Neuron (in vitro differentiated cells): ENCODE results near the gene MON1A.

ENCODE experiments used
- H2AFZ ChIP-seq: one replicate; pipeline ENCODE4 v1.6.1; 2013; ENCODE audit warnings: low read depth, mild to moderate bottlenecking, inconsistent platforms, low read length, moderate library complexity
- H3K27me3 ChIP-seq: one replicate; pipeline ENCODE4 v1.6.1; 2013; ENCODE audit warnings: low read length; ENCODE audit not compliant: insufficient read depth
- H3K36me3 ChIP-seq: one replicate; pipeline ENCODE4 v1.6.1; 2013; ENCODE audit warnings: low read length; ENCODE audit not compliant: insufficient read depth
- H3K4me1 ChIP-seq: one replicate; pipeline ENCODE4 v1.6.1; 2013; ENCODE audit warnings: low read length; ENCODE audit not compliant: insufficient read depth
- H3K4me3 ChIP-seq: 2 replicates; pipeline ENCODE4 v1.5.1; 2013; ENCODE audit warnings: mild to moderate bottlenecking, low read length, moderate library complexity
- H3K9me3 ChIP-seq: one replicate; pipeline ENCODE4 v1.6.1; 2013; ENCODE audit warnings: low read length

MON1A gene

GRCh38 chr3:49929291-49930167 lies at the start of gene MON1A:
Gene MON1A (minus strand): TSS chr3:49929811. CDS start chr3:49913346, 16,465 bp downstream.
- Histone ChIP-seq H3K4me3 (peak within 1 kb of the TSS; percentile 68), H3K4me1 (peaks cover 6% of the 10 kb centered on the region), H3K27me3 (no peaks in the 10 kb centered on the region), H3K9me3 (no peaks in the 10 kb centered on the region), H2AFZ (peak within 1 kb of the TSS; percentile 75), H3K36me3 (no peaks in the 10 kb centered on the region)

DNA sequence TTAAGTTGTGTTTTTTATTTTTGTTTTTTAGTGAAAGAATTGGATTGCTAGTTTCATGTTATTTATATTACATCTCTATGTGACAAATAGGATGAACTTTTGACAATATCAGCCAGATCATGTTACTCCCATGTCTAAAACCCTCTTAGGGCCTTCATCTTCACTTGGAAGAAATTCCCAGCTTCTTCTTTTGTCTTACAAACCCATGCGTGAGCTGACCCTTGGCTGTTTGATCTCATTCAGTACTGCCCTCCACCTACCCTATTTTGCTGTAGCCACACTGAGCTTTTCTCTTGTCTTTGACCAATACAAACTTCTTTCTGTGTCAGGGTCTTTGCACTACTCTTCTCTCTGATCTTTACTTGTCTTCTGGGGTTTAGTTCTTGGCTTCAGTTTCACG lies 47.3 kb upstream of the MON1A start:
- peaks cover 14% of the 10 kb centered on the region for H3K4me1 ChIP-seq
- peaks cover 35% of the 10 kb centered on the region for H3K36me3 ChIP-seq
- H3K4me3 ChIP-seq: no peak overlapping the region
- H3K9me3 ChIP-seq: no peaks in the 10 kb centered on the region
- no peaks in the 10 kb centered on the region for H3K27me3 ChIP-seq
- no peak overlapping the region for H2AFZ ChIP-seq

DNA sequence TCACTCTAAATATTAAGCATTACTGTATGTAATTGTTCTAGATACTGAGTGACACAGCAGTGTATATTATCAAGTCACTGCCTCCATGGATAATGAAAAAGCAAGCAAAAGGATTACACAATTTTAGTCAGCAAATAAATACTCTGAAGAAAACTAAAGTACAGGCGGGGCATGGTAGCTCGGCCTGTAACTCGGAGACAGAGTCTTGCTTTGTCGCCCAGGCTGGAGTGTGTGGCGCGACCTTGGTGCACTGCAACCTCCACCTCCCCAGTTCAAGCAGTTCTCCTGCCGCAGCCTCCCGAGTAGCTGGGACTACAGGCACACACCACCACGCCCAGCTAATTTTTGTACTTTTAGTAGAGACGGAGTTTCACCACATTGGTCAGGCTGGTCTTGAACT lies 43.0 kb upstream of the MON1A start:
- Histone ChIP-seq H3K36me3 (peaks cover 34% of the 10 kb centered on the region), H2AFZ (no peak overlapping the region), H3K4me1 (peaks cover 14% of the 10 kb centered on the region), H3K9me3 (peaks cover 3% of the 10 kb centered on the region), H3K27me3 (no peaks in the 10 kb centered on the region), H3K4me3 (no peak overlapping the region)

DNA sequence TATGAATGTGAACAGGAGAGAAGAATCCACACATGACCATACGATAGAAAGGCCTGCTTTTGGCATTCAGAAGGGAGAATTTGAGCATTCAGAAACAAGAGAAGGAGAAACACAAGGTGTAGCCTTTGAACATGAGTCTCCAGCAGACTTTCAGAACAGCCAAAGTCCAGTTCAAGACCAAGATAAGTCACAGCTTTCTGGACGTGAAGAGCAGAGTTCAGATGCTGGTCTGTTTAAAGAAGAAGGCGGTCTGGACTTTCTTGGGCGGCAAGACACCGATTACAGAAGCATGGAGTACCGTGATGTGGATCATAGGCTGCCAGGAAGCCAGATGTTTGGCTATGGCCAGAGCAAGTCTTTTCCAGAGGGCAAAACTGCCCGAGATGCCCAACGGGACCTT lies 38.7 kb upstream of the MON1A start:
- H3K4me1 ChIP-seq: no peaks in the 10 kb centered on the region
- no peaks in the 10 kb centered on the region for H3K27me3 ChIP-seq
- H3K4me3 ChIP-seq: no peak overlapping the region
- no peak overlapping the region for H2AFZ ChIP-seq
- peaks cover 45% of the 10 kb centered on the region for H3K36me3 ChIP-seq
- H3K9me3 ChIP-seq: peaks cover 3% of the 10 kb centered on the region

DNA sequence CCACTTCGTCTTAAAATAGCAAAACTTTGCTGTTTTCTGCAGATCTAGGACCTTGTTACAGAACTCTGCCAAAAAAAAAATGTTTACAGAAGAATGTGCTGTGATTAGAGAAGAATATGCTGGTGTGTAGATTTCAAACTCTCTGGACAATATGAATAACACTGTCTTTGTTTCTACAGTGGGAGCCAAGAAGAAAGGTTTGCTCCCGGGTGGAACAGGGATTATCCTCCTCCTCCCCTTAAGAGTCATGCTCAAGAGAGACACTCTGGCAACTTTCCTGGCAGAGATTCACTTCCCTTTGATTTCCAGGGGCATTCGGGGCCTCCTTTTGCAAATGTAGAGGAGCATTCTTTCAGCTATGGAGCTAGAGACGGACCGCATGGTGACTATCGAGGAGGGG lies 37.7 kb upstream of the MON1A start:
- Histone ChIP-seq H3K36me3 (peaks cover 39% of the 10 kb centered on the region), H3K4me1 (no peaks in the 10 kb centered on the region), H3K4me3 (no peak overlapping the region)

DNA sequence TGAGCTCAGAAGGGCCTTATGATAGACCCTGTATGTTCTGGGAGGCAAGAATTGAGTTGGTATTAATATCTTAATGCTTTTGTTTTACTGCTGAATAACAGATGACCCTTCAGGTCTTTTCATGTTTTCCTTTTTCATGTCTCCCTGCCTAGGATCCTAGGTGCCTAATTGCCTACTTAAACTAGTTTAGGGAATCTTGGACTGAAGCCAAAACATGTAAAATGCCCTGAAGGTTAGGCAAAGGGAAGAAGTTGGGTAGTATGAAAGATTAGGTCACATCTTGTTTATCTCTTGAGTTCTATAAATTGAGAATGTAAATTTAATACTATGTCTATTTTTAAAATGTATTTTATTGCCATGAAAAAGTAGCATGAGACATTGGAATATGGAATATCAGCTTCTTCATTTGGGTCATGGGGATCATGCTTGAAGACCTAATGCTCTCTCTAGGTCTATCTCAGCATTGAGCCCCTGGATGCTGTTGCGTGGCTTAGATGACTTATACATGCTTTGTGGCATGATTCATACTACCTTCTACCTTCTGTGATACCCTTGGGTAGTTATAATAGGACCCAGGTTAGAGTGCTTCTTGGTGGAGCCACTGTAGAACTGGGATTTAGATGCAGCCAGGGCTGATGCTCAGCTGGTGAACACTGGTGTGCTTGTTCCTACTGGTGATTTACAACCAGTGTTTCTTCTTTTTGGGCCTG lies 36.8 kb upstream of the MON1A start:
- Histone ChIP-seq H3K27me3 (no peaks in the 10 kb centered on the region), H3K9me3 (peaks cover 3% of the 10 kb centered on the region), H2AFZ (no peak overlapping the region), H3K36me3 (peaks cover 33% of the 10 kb centered on the region), H3K4me3 (no peak overlapping the region), H3K4me1 (no peaks in the 10 kb centered on the region)

More for the DNA sequence above, 37.7 kb upstream of the MON1A start:
- Histone ChIP-seq H3K27me3 (no peaks in the 10 kb centered on the region), H2AFZ (no peak overlapping the region), H3K9me3 (peaks cover 3% of the 10 kb centered on the region)

- Histone ChIP-seq H3K9me3 (no peaks in the 10 kb centered on the region), H3K36me3 (peaks cover under 1% of the 10 kb centered on the region), H3K4me1 (no peaks in the 10 kb centered on the region)
These were observed 26.0 kb upstream of the MON1A start for GRCh38 chr3:49955636-49956035.

GRCh38 chr3:49952924-49953323 lies 23.3 kb upstream of the MON1A start:
- H3K27me3 ChIP-seq: no peaks in the 10 kb centered on the region
- no peaks in the 10 kb centered on the region for H3K9me3 ChIP-seq
- H3K4me1 ChIP-seq: no peaks in the 10 kb centered on the region
- H3K36me3 ChIP-seq: no peaks in the 10 kb centered on the region
- H3K4me3 ChIP-seq: no peak overlapping the region
- H2AFZ ChIP-seq: no peak overlapping the region

More at GRCh38 chr3:49955636-49956035, 26.0 kb upstream of the MON1A start:
- Histone ChIP-seq H3K4me3 (no peak overlapping the region), H2AFZ (no peak overlapping the region), H3K27me3 (no peaks in the 10 kb centered on the region)

- H3K27me3 ChIP-seq: no peaks in the 10 kb centered on the region
- H3K4me1 ChIP-seq: peaks cover 5% of the 10 kb centered on the region
- no peak overlapping the region for H3K4me3 ChIP-seq
- no peaks in the 10 kb centered on the region for H3K9me3 ChIP-seq
- H2AFZ ChIP-seq: no peak overlapping the region
- peaks cover 11% of the 10 kb centered on the region for H3K36me3 ChIP-seq
These were observed 13.0 kb upstream of the MON1A start for GRCh38 chr3:49942651-49943050.

DNA sequence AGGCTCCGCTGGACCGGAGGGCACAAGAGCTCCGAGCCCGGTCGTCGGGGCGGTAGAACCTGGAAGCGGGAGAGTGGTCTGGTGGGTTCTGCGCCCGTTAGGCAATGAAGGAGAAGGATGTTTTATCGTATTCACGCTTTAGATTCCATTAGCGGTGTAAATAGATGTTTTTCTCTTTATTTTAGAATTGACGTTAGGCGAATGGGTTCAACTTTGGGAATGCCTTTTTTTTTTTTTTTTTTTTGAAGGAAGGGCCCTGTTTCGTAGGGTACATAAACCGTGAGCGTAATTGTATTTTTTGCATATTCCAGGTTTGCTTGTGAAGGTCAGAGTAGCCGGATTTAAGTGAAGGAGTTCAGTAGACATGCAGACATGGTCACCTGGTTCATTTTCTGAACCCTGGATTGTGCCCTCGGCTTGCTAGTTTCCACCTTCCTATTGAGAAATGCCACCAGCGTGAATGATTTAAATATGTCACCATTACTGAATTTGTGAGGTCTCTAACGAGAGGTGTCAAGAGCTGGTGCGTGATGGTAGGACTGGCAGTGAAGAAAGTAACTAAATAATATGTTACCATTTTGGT lies 11.1 kb upstream of the MON1A start:
- Histone ChIP-seq H3K4me1 (peaks cover 5% of the 10 kb centered on the region), H3K36me3 (peaks cover 11% of the 10 kb centered on the region), H3K9me3 (no peaks in the 10 kb centered on the region), H2AFZ (peak overlapping the region; percentile 31), H3K27me3 (no peaks in the 10 kb centered on the region), H3K4me3 (peak overlapping the region; percentile 98)

DNA sequence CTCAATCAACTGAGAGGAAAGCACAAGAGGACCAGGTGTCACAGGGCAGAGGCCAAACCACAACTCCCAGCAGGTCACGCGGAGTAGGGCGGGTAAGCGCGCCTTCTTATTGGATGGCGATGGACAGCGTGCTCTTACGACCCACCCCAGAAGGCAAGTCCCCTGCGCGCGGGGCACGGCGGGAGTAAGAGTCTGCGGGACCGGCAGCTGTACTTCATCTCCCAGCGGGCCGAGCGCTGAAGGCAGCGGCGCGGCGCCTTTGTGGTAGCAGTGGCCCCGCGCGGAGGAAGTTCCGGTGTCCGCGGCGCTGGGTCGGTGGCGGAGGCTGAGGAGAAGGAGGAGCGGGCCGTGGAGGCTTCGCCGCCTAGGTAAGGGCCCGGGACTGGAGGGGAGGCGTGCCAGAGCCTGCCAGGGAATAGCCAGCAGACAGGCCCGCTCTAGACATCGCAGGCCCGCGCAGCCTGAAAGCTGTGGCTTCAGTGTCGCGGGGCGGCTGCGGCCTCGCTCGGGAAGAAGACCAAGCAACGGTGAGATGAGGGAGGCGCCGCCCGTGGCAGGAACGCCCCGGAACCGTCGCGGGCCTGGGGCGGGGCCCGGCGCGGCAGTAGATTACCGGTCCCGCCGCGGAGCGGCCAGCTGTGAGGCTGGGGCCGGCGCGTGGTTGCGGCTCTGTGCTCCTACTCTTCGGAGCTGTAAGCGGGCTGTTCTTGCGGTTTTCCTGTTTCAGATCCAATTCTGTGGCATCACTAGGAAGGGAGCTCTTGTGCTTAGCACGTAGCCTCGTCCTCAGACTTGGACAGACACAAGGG lies 10.5 kb upstream of the MON1A start, which contains the start of gene RBM6:
TSS of gene RBM6 (plus strand) at position 293 of the 809 bp plus-strand sequence. CDS start 22,492 bp downstream, outside the sequence.
- Histone ChIP-seq H3K4me1 (peaks cover 5% of the 10 kb centered on the region), H2AFZ (peak within 1 kb of the TSS; percentile 41), H3K27me3 (no peaks in the 10 kb centered on the region), H3K9me3 (no peaks in the 10 kb centered on the region), H3K4me3 (peak within 1 kb of the TSS; percentile 98), H3K36me3 (peaks cover 11% of the 10 kb centered on the region)

DNA sequence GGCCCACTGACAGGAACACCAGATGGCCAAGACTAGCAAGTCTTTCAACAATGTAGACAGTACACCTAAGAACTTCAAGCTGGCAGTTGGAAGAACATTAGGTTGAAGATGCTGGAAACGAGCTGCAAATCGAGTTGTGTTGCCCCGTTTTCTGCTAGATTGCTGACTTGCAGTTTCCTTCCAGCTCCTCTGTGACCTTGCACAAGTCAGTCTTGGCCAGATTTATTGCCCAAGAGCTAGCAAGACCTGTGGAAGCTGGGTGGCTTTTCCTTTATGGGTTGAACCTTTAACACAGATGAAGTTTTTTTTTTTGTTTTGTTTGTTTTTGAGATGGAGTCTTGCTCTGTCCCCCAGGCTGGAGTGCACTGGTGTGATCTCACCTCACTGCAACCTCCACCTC lies 7.5 kb upstream of the MON1A start:
- Histone ChIP-seq H3K4me1 (peaks cover 5% of the 10 kb centered on the region), H3K9me3 (no peaks in the 10 kb centered on the region), H3K27me3 (peaks cover 2% of the 10 kb centered on the region), H3K4me3 (no peak overlapping the region), H3K36me3 (no peaks in the 10 kb centered on the region), H2AFZ (no peak overlapping the region)
